ENCODE measurements around the gene C4orf50. TPM values are rescaled to one million over a fixed set of nuclear protein-coding genes. Genes with fewer than 3 reads are reported as not detected.

The C4orf50 gene
- total and polyA plus RNA-seq, 10 of the 15 experiments (the other 5 are each of a cell fraction or from before 2014, with no cell fraction given) = 0.04 to 0.09 (median 0.05) TPM; not detected in 3

DNA sequence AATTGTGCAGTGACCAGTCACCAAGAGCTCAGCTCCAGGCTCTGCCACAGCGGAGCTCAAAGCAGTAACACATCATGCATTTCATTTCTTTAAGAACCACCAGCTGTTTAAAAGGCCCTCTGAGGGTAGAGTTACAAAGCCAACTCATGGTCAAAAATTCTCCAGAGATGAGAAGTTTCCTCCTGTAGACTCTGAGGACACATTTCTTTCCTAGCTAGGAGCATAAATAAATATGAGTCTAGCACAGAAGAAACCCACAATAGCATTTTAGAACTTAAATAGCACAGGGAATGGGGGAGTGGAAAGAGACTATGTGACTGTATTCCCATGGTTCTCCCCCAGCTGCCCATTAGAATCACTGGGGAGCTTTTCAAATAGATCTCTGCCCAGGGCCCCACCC, 118.8 kb downstream of the C4orf50 start:
- H4K20me1 ChIP-seq (ENCODE audit: control insufficient read depth, insufficient read depth) = no peaks in the 10 kb centered on the region
- no peak for ATAC-seq
- ChIA-PET SMC1A (ENCODE audit: uncharacterized antibody, unreplicated experiment) (no interaction called here), RAD21 (ENCODE audit: unreplicated experiment) (no interaction called here), POLR2A (no interaction called here), CTCF (no interaction called here)
- no peak for DNase-seq (ENCODE audit: low read depth, low spot score)
- H3K4me3 ChIP-seq = no peak overlapping the region
- H3K9ac ChIP-seq (ENCODE audit: control insufficient read depth, insufficient read depth, low read length) = no peak overlapping the region
- intact Hi-C loops (cut with micrococcal nuclease; ENCODE audit: unreplicated experiment) (no loop called here), in situ Hi-C loops (cut with MboI) (no loop called here)
- peaks cover 0 to 3% of the 10 kb centered on the region in 2 experiments; a peak in 1 of 4 replicates for H3K27me3 ChIP-seq (replicated peaks in 1 of 2; ENCODE audit: control insufficient read depth in 2 of 2, insufficient read depth in 2 of 2, low read length in 1 of 2)
- H2AFZ ChIP-seq (ENCODE audit: control insufficient read depth, low read depth, low read length) = no peak overlapping the region
- 5% methylated on average over 1 of the region's 1 CpG for WGBS (ENCODE audit: insufficient coverage, insufficient replicate concordance, low lambda C conversion rate, missing lambda C conversion rate)
- H3K36me3 ChIP-seq (ENCODE audit: control insufficient read depth in 2 of 2, insufficient read depth in 2 of 2, low read length in 1 of 2) = no peaks in the 10 kb centered on the region
- H3K9me3 ChIP-seq (replicated peaks; ENCODE audit: control insufficient read depth, insufficient read depth, low read length) = no peaks in the 10 kb centered on the region
- no TSS peak for BruUV-seq (replicated peaks)
- H3K4me2 ChIP-seq (ENCODE audit: control insufficient read depth, insufficient read depth) = no peak overlapping the region
- no peaks in the 10 kb centered on the region for H3K4me1 ChIP-seq (ENCODE audit: control insufficient read depth, insufficient read depth, low read length)
- no peak overlapping the region for H3K27ac ChIP-seq (ENCODE audit: control insufficient read depth, insufficient read depth)
- no peak for FAIRE-seq
- no peaks in the 10 kb centered on the region for H3K79me2 ChIP-seq (ENCODE audit: control insufficient read depth, insufficient read depth, low read length)
- TF ChIP-seq, protein P1, sequence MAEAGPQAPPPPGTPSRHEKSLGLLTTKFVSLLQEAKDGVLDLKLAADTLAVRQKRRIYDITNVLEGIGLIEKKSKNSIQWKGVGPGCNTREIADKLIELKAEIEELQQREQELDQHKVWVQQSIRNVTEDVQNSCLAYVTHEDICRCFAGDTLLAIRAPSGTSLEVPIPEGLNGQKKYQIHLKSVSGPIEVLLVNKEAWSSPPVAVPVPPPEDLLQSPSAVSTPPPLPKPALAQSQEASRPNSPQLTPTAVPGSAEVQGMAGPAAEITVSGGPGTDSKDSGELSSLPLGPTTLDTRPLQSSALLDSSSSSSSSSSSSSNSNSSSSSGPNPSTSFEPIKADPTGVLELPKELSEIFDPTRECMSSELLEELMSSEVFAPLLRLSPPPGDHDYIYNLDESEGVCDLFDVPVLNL (IDR thresholded peaks at IDR 0.05; ENCODE audit: low read depth, low read length) = no peak
- TF ChIP-seq POLR2AphosphoS5 (IDR thresholded peaks at IDR 0.05; ENCODE audit: low read length) (no peak), FOXK2 (IDR thresholded peaks at IDR 0.05) (no peak), PAX8 (IDR thresholded peaks at IDR 0.05) (no peak)

DNA sequence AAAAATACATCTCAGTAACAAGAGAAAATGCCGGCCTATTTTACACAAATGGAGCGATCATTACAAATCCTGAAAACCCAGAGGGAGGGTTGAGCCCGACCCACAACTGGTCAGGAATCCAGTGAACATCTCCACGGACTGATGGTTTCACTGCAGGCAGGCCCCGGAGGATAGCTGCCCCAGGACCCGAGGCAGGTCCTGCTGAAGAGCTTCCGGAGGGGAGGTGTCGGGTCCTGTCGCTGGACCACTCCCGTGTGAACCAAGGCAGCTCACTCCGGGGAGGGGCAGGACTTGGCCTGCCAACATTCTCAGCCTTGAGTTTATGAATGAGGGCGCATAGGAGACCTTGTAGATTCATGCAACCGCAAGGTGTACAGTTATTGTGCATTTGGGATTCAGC, 120.6 kb downstream of the C4orf50 start:
- DNase-seq (ENCODE audit: low read depth, low spot score) (no peak), FAIRE-seq (no peak), ATAC-seq (no peak)
- H3K36me3 ChIP-seq (ENCODE audit: control insufficient read depth in 2 of 2, insufficient read depth in 2 of 2, low read length in 1 of 2) = no peaks in the 10 kb centered on the region
- RAD21 ChIA-PET (ENCODE audit: unreplicated experiment) = no interaction called here
- intact Hi-C loops (cut with micrococcal nuclease; ENCODE audit: unreplicated experiment) = no loop called here
- POLR2A ChIA-PET = no interaction called here
- WGBS (ENCODE audit: insufficient coverage, insufficient replicate concordance, low lambda C conversion rate, missing lambda C conversion rate) = 27% methylated on average over 12 of the region's 13 CpGs
- SMC1A ChIA-PET (ENCODE audit: uncharacterized antibody, unreplicated experiment) = no interaction called here
- H3K9ac ChIP-seq (ENCODE audit: control insufficient read depth, insufficient read depth, low read length) = no peak overlapping the region
- H3K4me1 ChIP-seq (ENCODE audit: control insufficient read depth, insufficient read depth, low read length) = no peaks in the 10 kb centered on the region
- H3K79me2 ChIP-seq (ENCODE audit: control insufficient read depth, insufficient read depth, low read length) = no peaks in the 10 kb centered on the region
- BruUV-seq (replicated peaks) = no TSS peak
- H3K9me3 ChIP-seq (replicated peaks; ENCODE audit: control insufficient read depth, insufficient read depth, low read length) = no peaks in the 10 kb centered on the region
- H3K27ac ChIP-seq (ENCODE audit: control insufficient read depth, insufficient read depth) = no peak overlapping the region
- CTCF ChIA-PET = interaction anchor here (1.2 kb wide), 1 partner anchor 13 kb away, joined by 3 read pairs; no protein-coding TSS in a partner anchor
- in situ Hi-C loops (cut with MboI) = no loop called here
- no peaks in the 10 kb centered on the region for H4K20me1 ChIP-seq (ENCODE audit: control insufficient read depth, insufficient read depth)
- H2AFZ ChIP-seq (ENCODE audit: control insufficient read depth, low read depth, low read length) = no peak overlapping the region
- no peak overlapping the region for H3K4me2 ChIP-seq (ENCODE audit: control insufficient read depth, insufficient read depth)
- no peak overlapping the region for H3K4me3 ChIP-seq
- peaks cover 0 to 3% of the 10 kb centered on the region in 2 experiments; a peak in 1 of 4 replicates for H3K27me3 ChIP-seq (replicated peaks in 1 of 2; ENCODE audit: control insufficient read depth in 2 of 2, insufficient read depth in 2 of 2, low read length in 1 of 2)
- TF ChIP-seq FOXM1 (IDR thresholded peaks at IDR 0.05; ENCODE audit: low read depth, low read length) = no peak
- TF ChIP-seq CREM (IDR thresholded peaks at IDR 0.05; ENCODE audit: low read depth) = no peak
- no peak for TF ChIP-seq ZNF384 (IDR thresholded peaks at IDR 0.05; ENCODE audit: borderline replicate concordance, low read depth, low read length)
- TF ChIP-seq BRCA1 (IDR thresholded peaks at IDR 0.05; ENCODE audit: low read depth, low read length) = no peak
- no peak for TF ChIP-seq CHD1 (IDR thresholded peaks at IDR 0.05; ENCODE audit: low read depth, low read length)
- no peak for TF ChIP-seq ETV6 (conservative IDR thresholded peaks at IDR 0.05 in 1 of 2, IDR thresholded peaks at IDR 0.05 in 1 of 2; ENCODE audit: borderline replicate concordance in 1 of 2, low read depth in 1 of 2)
- no peak for TF ChIP-seq NR2C1 (IDR thresholded peaks at IDR 0.05)
- TF ChIP-seq POLR2AphosphoS2 (IDR thresholded peaks at IDR 0.05; ENCODE audit: low read depth, low read length) = no peak
- TF ChIP-seq, protein P2, sequence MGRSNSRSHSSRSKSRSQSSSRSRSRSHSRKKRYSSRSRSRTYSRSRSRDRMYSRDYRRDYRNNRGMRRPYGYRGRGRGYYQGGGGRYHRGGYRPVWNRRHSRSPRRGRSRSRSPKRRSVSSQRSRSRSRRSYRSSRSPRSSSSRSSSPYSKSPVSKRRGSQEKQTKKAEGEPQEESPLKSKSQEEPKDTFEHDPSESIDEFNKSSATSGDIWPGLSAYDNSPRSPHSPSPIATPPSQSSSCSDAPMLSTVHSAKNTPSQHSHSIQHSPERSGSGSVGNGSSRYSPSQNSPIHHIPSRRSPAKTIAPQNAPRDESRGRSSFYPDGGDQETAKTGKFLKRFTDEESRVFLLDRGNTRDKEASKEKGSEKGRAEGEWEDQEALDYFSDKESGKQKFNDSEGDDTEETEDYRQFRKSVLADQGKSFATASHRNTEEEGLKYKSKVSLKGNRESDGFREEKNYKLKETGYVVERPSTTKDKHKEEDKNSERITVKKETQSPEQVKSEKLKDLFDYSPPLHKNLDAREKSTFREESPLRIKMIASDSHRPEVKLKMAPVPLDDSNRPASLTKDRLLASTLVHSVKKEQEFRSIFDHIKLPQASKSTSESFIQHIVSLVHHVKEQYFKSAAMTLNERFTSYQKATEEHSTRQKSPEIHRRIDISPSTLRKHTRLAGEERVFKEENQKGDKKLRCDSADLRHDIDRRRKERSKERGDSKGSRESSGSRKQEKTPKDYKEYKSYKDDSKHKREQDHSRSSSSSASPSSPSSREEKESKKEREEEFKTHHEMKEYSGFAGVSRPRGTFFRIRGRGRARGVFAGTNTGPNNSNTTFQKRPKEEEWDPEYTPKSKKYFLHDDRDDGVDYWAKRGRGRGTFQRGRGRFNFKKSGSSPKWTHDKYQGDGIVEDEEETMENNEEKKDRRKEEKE (IDR thresholded peaks at IDR 0.05) = no peak
- no peak for TF ChIP-seq CREB1 (IDR thresholded peaks at IDR 0.05; ENCODE audit: low read depth)

All from GM12878 (cell line).